Transverse colon (tissue), 4 donors: ENCODE results near the gene OSBPL6. TPM values are rescaled to one million over a fixed set of nuclear protein-coding genes. Genes with fewer than 3 reads are reported as not detected.
"Not testable (repeated sequence)": the region's sequence is repeated elsewhere in the genome, so short reads cannot be mapped to it uniquely, and the experiment has no call there.

Experiments
- DNase-seq: peaks from one replicate; pipeline ENCODE4 v3.0.0-alpha.2; 2019
- H3K27ac ChIP-seq, 4 donors: fragments of 200-600 bp; sonication (generic); 2 replicates each; pipeline ENCODE4 v1.5.1; 2016 to 2018; ENCODE audit warnings: inconsistent platforms in 4 of 4
- H3K27me3 ChIP-seq: fragments of 200-600 bp; sonication (generic); 2 replicates; pipeline ENCODE4 v1.5.1; 2017; ENCODE audit warnings: inconsistent platforms
- H3K36me3 ChIP-seq, 4 donors: fragments of 200-600 bp; sonication (generic); 2 replicates each; pipeline ENCODE4 v1.5.1; 2017 to 2019; ENCODE audit warnings: inconsistent platforms in 4 of 4
- H3K4me1 ChIP-seq, 4 donors: fragments of 200-600 bp; sonication (generic); 2 replicates each; pipeline ENCODE4 v1.5.1; 2017 to 2020; ENCODE audit warnings: inconsistent platforms in 4 of 4
- H3K4me3 ChIP-seq, 4 donors: fragments of 200-600 bp; sonication (generic); 1 replicate in 1 of 4; 2 replicates in 3 of 4; pipeline versions ENCODE4 v1.5.1 to v1.6.1; 2017 to 2019; ENCODE audit warnings: inconsistent platforms in 4 of 4
- H3K9me3 ChIP-seq, 2 donors: fragments of 200-600 bp; sonication (generic); 2 replicates each; pipeline ENCODE4 v1.5.1; 2017 to 2019; ENCODE audit warnings: inconsistent platforms in 2 of 2
- CTCF ChIP-seq, 5 experiments: fragments of 200-600 bp in 3 of 5; fragments of 450-650 bp in 2 of 5; sonication (generic) in 3 of 5; IDR thresholded peaks; 1 replicate in 2 of 5; 2 replicates in 3 of 5; pipeline ENCODE4 v1.5.1; 2016 to 2017; ENCODE audit warnings: antibody characterized with exemption in 5 of 5, inconsistent platforms in 3 of 5, mild to moderate bottlenecking in 2 of 5, moderate library complexity in 1 of 5
- EP300 ChIP-seq: sonication (generic); formaldehyde crosslinking; IDR thresholded peaks from one replicate; pipeline ENCODE4 v1.6.1; 2017; ENCODE audit warnings: antibody characterized with exemption, low read depth
- POLR2A ChIP-seq: fragments of 450-650 bp; IDR thresholded peaks from one replicate; pipeline ENCODE4 v1.6.1; 2016; ENCODE audit warnings: antibody characterized with exemption, mild to moderate bottlenecking, moderate library complexity
- POLR2AphosphoS5 ChIP-seq, 3 donors: sonication (generic); formaldehyde crosslinking; IDR thresholded peaks; one replicate each; pipeline ENCODE4 v1.6.1; 2016; ENCODE audit warnings: antibody characterized with exemption in 3 of 3
- WGBS, 2 donors: methylation state at CpG; one replicate each; pipeline ENCODE4 v1.1.5; 2018; ENCODE audit warnings: low coverage in 1 of 2; 5-methylcytosine and 5-hydroxymethylcytosine counted together
- in situ Hi-C, 4 donors: fragments of 200-750 bp; cut with MboI; loops; one replicate each; pipeline versions ENCODE4 v1.15.0 to v1.15.1; 2017; ENCODE audit warnings: low sequenced_read_pairs in 3 of 4, low pct_ligation_motif_present in 1 of 4, low pct_unique_long_range_greater_than_20kb in 1 of 4
- intact Hi-C: fragments of 100-400 bp; cut with DNase I; formaldehyde crosslinking; loops from one replicate; pipeline ENCODE4 v1.15.1; 2023; ENCODE audit warnings: low total_unique reads
- total RNA-seq, 4 donors: library from RNA; depleted of rRNA; stranded (reverse); fragments of >200 nt; gene quantifications; one replicate each; pipeline ENCODE4 v1.1.0, GENCODE V29; 2016

OSBPL6 gene
- total RNA-seq, 4 donors from 2014 or later, result 0.95 to 4.0 (median 2.5) TPM

- in situ Hi-C loops, result no loop called here
- H3K36me3 ChIP-seq, result no peaks in the 10 kb centered on the region
- peaks cover 2% of the 10 kb centered on the region for H3K27me3 ChIP-seq
- H3K9me3 ChIP-seq, result no peaks in the 10 kb centered on the region
- no peak overlapping the region for H3K4me3 ChIP-seq
- H3K4me1 ChIP-seq, result peaks cover 0 to 4% (median 0%) of the 10 kb centered on the region in 4 donors
- DNase-seq, result no peak
- intact Hi-C loops, result no loop called here
- H3K27ac ChIP-seq, result no peak overlapping the region
- WGBS, 2 donors, result 70 to 86% methylated on average over 2 to 4 of the region's 4 CpGs
- TF ChIP-seq CTCF (IDR thresholded peaks at IDR 0.05), result no peak
- TF ChIP-seq EP300, result no peak
- TF ChIP-seq POLR2A, result no peak
- no peak for TF ChIP-seq POLR2AphosphoS5 (IDR thresholded peaks at IDR 0.05)
Observed at GRCh38 chr2:178163395-178163794, 30.9 kb upstream of the OSBPL6 start.

- TF ChIP-seq POLR2AphosphoS5 (IDR thresholded peaks at IDR 0.05) (no peak), POLR2A (no peak), CTCF (IDR thresholded peaks at IDR 0.05) (no peak), EP300 (no peak)
- H3K27me3 ChIP-seq, result peaks cover 2% of the 10 kb centered on the region
- no peak overlapping the region for H3K27ac ChIP-seq
- no peaks in the 10 kb centered on the region for H3K9me3 ChIP-seq
- peaks cover 0 to 4% (median 0%) of the 10 kb centered on the region in 4 donors for H3K4me1 ChIP-seq
- DNase-seq, result no peak
- no peak overlapping the region for H3K4me3 ChIP-seq
- in situ Hi-C loops, result no loop called here
- 0 to 80% methylated on average over 1 of the region's 1 CpG for WGBS, 2 donors
- intact Hi-C loops, result no loop called here
- H3K36me3 ChIP-seq, result no peaks in the 10 kb centered on the region
Observed at GRCh38 chr2:178163911-178164310, 30.4 kb upstream of the OSBPL6 start.

- no peak for TF ChIP-seq POLR2AphosphoS5 (IDR thresholded peaks at IDR 0.05)
- no peak for TF ChIP-seq CTCF (IDR thresholded peaks at IDR 0.05)
- no peak for TF ChIP-seq EP300
- no peak for TF ChIP-seq POLR2A
- no peak for DNase-seq
- no peaks in the 10 kb centered on the region for H3K4me1 ChIP-seq
- H3K4me3 ChIP-seq, result no peak overlapping the region
- intact Hi-C loops, result no loop called here
- no peaks in the 10 kb centered on the region for H3K36me3 ChIP-seq
- no peak overlapping the region for H3K27ac ChIP-seq
- WGBS, 2 donors, result 93 to 100% methylated on average over 1 of the region's 1 CpG
- H3K9me3 ChIP-seq, result no peaks in the 10 kb centered on the region
- in situ Hi-C loops, result no loop called here
- H3K27me3 ChIP-seq, result peaks cover 9% of the 10 kb centered on the region
Observed at GRCh38 chr2:178173657-178174056, 20.7 kb upstream of the OSBPL6 start.

- peaks cover 9% of the 10 kb centered on the region for H3K27me3 ChIP-seq
- DNase-seq, result no peak
- no peak overlapping the region for H3K27ac ChIP-seq
- in situ Hi-C loops (no loop called here), intact Hi-C loops (no loop called here)
- no peak overlapping the region for H3K4me3 ChIP-seq
- no peaks in the 10 kb centered on the region for H3K4me1 ChIP-seq
- TF ChIP-seq POLR2AphosphoS5 (IDR thresholded peaks at IDR 0.05), result no peak
- no peak for TF ChIP-seq EP300
- no peak for TF ChIP-seq POLR2A
- no peak for TF ChIP-seq CTCF (IDR thresholded peaks at IDR 0.05)
- WGBS, 2 donors, result 78 to 88% methylated on average over 1 of the region's 1 CpG
- no peaks in the 10 kb centered on the region for H3K9me3 ChIP-seq
- no peaks in the 10 kb centered on the region for H3K36me3 ChIP-seq
Observed at GRCh38 chr2:178177066-178177679, 17.1 kb upstream of the OSBPL6 start.

GRCh38 chr2:178180648-178181047 lies 13.7 kb upstream of the OSBPL6 start:
- H3K27me3 ChIP-seq, result peaks cover 11% of the 10 kb centered on the region
- in situ Hi-C loops, H3K27ac ChIP-seq, H3K9me3 ChIP-seq, H3K4me1 ChIP-seq, intact Hi-C loops, H3K4me3 ChIP-seq, DNase-seq, H3K36me3 ChIP-seq: not testable (repeated sequence)
- WGBS, 2 donors, result 55 to 60% methylated on average over 2 of the region's 2 CpGs
